HG03571 (cell line): ENCODE measurements around the gene CNN2.

Experiments used
- ATAC-seq: cut with Tn5 transposase; IDR thresholded peaks from one replicate; pipeline ENCODE4 v1.9.1; 2021; ENCODE audit not compliant: unreplicated experiment

CNN2 gene

DNA sequence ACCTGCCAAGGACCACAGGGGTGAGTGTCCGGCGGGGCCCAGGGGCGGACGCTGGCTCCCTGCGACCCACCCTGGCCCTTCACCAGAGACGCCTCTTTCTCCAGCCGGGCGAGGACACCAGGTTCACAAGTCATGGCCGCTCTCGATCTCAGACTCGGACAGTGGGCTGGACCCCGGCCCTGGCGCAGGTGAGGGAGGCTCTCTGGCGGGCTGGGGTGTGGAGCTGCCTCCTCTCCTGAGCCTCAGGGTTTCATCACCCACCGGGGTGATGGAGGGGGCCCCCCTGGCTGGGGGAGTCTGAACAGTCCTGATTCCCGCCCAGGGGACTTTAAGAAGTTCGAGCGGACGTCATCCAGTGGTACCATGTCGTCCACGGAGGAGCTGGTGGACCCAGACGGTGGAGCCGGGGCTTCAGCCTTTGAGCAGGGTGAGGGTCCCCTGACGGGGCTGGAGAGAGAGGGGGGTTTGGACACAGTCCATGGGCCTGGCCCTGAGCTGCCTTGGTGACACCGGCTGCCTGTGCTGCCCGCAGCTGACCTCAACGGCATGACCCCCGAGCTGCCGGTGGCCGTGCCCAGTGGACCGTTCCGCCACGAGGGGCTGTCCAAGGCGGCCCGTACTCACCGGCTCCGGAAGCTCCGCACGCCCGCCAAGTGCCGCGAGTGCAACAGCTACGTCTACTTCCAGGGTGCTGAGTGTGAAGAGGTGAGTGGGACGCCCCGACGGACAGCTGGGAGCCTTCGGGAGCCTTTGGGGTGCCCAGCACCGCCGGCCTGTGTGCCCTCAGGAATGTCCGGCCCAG is 54.2 kb downstream of the CNN2 start:
- ATAC-seq, result no peak

DNA sequence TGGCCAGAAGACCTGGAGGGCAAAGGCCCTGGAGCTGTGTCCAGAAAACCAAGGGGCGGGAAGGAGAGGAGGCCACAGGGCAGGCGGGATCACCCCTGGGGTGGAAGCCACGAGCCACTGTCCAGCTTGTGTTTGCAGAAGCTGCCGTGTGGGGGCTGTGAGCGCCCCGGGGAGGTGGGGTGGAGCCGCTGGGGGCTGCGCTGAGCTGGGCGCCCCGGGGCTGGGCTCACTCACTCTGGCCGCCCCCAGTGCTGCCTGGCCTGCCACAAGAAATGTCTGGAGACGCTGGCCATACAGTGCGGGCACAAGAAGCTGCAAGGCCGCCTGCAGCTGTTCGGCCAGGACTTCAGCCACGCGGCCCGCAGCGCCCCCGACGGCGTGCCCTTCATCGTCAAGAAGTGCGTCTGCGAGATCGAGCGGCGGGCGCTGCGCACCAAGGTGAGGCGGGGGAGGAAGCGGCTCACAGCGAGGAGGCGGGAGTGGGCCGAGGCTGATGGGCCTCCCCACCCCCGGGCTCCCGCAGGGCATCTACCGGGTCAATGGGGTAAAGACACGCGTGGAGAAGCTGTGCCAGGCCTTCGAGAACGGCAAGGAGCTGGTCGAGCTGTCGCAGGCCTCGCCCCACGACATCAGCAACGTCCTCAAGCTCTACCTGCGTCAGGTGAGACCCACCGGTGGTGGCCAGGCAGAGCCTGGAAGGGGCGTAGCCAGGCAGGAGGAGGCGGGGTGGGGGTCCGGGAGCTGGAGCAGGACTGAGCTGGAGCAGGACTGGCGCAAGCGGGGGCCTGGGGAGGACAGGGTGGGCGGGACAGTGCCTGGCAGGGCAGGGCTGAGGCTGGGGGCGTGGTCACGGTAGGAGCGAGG is 55.1 kb downstream of the CNN2 start:
- no peak for ATAC-seq

DNA sequence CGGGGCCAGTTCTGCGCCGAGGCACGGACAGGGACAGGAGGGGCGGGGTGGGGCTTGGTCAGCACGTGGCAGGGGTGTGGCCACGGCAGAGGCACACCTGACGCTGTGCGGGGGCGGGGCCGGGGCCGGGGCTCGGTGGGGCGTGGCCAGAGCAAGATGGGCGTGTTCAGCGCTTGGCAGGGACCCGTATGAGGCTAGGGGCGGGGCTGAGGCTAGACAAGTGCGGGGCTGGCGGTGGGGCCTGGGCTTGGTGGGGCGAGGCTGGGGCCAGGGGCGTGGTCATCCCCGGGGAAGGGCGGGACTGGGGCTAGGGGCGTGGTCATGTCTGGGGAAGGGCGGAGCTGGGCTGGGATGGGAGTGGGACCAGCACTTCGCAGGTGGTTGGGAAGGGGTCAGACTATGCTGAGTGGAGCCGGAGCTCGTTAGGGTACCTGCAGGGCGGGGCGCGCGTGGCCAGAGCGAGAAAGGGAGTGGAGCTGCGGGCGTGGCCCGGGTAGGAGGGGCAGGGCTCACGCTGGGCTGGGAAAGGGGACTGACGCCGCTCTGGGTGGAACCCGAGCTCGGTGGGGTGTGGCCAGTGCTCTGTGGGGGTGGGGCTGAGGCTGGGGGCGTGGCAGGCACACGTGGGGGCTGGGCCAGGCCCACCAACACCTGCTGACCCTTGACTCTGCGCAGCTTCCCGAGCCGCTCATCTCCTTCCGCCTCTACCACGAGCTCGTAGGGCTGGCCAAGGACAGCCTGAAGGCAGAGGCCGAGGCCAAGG is 55.9 kb downstream of the CNN2 start:
- no peak for ATAC-seq

DNA sequence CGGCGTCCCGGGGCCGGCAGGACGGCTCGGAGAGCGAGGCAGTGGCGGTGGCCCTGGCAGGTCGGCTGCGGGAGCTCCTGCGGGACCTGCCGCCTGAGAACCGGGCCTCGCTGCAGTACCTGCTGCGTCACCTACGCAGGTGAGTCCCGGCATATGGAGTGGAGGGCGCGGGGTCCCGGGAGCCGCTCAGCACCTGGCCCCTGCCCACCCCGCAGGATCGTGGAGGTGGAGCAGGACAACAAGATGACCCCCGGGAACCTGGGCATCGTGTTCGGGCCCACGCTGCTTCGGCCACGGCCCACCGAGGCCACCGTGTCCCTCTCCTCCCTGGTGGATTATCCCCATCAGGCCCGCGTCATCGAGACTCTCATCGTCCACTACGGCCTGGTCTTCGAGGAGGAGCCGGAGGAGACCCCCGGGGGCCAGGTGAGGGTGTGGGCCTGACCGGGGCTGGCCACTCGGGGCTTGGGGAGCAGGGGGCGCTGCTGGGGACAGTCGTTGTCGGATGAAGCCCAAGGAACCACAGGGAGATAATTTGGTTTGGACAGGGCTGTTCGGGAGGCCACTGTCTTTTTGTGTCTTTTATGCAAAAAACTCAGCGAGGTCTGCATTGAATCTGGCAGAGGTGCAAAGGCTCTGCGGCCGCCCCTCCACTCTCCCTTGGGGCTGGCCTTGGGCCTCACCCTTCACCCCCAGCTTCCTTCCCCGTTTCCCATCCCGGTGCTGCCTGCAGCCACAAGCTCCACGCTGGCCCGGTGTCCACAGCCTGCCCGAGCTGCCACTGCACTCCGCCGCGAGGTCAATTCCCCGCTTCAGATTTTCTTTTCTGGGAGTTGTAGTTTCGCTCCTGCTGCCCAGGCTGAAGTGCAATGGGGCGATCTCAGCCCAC is 56.8 kb downstream of the CNN2 start:
- ATAC-seq, result no peak

DNA sequence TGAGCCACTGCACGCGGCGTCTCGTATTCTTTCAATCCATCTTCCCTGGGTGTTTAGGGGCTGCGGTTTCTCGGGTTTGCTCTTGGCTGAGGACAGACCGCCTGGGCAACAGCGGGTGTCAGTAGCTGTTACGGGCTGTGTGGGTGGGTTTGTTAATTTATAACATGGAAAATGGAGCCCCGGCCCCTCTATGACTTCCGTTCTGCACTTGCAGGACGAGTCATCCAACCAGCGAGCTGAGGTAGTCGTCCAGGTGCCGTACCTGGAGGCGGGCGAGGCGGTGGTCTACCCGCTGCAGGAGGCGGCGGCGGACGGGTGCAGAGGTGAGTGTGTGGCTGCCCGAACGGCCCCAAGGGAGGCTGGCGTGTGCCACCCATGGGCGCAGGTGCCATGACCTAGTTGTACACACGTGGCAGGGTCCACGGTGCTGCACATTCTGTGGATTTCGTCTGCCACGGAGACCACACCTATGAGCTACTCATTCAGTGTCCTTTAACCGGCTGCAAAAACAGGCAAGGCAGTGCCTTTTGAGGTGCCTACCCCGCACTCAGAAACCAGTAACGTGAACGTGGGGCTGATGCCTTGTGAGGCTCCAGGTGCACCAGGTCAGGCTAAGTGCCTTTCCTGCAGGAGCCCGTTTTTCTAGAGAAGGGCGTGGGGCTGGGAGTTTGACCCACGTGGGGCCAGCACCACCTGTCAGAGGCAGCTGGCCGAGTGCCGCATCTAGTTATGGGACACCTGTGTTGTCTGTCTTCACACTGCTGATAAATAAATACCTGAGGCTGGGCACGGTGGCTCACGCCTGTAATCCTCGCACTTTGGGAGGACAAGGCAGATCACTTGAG is 57.8 kb downstream of the CNN2 start:
- no peak for ATAC-seq

DNA sequence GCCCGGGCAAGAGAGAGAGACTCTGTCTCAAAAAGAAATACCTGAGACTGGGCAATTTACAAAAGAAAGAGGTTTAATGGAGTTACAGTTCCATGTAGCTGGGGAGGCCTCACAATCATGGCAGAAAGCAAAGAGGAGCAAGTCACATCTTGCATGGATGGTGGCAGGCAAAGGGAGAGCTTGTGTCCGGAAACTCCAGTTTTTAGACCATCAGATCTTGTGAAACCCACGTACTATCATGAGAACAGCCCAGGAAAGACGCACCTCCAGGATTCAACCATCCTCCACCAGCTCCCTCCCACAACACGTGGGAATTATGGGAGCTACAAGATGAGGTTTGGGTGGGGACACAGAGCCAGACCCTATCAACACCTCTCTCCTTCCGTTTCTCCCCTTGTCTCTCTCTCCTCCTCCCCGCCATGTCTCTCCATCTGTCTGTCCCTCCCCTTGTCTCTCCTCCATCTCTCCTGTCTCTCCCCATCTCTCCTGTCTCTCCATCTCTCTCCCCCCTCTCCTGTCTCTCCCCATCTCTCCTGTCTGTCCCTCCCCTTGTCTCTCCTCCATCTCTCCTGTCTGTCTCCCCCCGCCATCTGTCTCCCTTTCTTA is 58.7 kb downstream of the CNN2 start:
- no peak for ATAC-seq

DNA sequence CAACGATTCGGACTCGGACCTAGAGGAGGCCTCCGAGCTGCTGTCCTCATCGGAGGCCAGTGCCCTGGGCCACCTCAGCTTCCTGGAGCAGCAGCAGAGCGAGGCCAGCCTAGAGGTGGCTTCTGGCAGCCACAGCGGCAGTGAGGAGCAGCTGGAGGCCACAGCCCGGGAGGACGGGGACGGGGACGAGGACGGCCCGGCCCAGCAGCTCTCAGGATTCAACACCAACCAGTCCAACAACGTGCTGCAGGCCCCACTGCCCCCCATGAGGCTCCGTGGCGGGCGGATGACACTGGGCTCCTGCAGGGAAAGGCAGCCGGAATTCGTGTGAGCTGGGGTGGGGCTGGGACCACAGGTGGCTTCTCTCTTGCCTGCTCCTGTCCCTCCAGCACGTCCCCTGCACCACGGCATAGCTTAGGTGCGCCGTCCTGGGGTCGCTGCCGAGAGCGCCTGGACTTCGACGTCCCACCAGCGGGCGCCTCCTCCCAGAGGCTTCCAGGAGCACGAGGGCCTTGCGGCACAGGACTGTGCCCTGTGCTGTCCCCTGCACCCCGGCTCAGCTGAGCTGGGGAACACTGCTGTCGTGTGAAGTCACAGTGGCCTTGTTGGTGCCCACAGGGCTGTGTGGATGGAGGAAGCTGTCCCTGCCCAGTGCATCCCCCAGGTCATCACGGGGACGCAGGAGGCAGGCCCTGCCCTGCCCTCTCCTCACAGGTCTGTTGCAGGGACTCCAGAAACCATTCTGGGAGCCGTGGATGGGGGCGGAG is 59.5 kb downstream of the CNN2 start:
- ATAC-seq, result no peak

DNA sequence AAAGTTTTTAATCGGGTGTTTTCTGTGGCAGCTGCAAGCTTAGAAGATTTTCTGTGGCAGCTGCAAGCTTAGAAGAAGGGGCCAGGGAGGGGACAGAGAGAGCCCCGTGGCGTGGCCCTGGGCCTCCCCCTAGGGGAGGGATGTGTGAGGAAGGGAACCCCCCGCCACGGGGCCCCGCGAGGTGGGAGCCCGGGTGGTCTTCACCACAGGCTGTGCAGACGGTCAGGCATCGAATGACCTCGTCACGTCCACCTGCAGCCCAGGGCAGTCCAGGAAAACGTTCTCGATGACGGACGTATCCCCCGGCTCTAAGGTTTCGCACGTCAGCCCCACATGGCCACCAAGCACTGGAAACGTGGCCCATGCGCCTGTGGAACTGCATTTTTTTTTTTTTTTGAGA is 60.2 kb downstream of the CNN2 start:
- no peak for ATAC-seq

DNA sequence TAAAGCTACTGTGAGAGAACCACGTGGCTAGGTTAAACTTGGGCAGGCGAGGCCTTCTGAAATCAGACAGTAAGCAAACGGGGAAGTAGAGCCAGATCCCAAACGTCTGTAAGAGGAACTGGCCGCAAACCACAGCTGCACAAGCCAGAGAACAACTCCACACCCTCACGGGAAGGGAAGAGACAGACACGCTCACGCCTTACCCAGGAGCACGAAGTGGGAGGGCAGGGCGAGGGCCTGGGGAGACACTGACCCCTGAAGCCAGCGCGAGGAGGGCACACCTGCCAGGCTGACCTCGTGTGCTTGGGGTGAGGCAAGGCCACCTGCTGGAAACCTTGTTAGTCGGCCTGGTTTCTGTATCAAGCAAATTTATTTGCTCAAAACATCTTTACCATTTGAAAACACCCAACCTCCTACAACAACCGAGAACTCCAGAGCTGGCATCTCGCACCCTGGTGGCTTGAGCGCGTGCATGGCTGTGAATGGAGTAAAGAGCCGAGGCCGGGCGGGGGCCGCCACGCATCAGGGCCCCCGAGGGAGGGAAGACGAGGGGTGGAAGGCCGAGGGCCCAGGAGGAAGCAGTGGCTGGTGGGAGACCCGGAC is 61.5 kb downstream of the CNN2 start:
- ATAC-seq, result no peak

DNA sequence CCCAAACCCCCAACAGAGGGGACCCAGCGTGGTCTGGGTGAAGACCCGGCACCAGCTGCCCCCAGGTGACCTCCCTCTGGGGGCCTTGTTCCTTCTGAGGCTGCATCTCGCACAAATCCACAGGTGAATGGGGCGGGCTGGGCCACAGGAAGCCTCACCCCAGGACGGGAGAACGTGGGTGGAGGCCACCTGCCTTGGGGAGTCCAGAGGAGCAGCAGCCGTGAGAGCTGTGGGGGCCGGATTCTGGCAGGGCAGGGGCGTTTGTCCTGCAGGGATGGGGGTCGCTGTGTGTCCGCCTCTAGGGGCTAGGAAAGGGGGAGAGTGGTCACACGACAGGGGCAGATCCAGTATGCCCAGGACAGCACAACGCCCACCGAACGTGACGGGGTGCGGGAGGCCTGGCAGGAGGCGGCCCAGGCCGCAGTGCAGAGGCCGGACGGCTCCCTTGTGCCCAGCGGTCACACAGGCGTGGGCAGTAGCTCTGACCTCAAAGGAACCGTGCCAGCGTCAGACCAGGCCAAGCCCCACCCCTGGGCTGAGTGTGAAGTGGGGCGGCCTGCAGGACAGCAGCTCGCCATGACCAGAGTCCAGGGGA is 62.1 kb downstream of the CNN2 start:
- ATAC-seq, result no peak
